ENCODE measurements around the gene ZNF699.
"Not testable (repeated sequence)": the region's sequence is repeated elsewhere in the genome, so short reads cannot be mapped to it uniquely, and the experiment has no call there.

ZNF699 gene

GRCh38 chr19:9283485-9283884 lies 26.2 kb downstream of the ZNF699 start:
- not testable (repeated sequence) for DNase-seq

- no peak for DNase-seq
These were observed 58.4 kb downstream of the ZNF699 start for GRCh38 chr19:9251236-9251635.

DNA sequence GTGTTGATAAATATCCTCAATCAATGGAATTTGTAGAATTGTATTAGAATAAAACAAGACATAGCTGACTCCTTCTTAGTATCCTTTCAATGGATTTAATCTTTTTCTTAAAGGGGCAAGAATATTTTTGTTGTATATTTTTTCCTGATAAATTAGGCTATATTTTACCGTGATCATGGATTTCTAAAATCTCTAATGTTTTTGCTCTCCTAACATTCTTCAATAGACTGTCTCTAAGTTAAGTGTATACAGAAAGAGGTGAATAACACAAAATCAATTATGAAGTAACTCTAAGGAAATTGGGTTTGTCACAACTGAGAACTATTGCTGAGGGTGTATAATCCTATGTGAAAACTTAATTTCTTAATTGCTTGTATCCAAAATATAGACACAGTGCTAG lies 59.0 kb downstream of the ZNF699 start, which contains the start of gene OR7E24:
Gene OR7E24, plus strand, starts transcription at position 301 of the 400 bp plus-strand sequence. CDS start 114 bp downstream, outside the sequence.
- no peak for DNase-seq
